GM18519 (cell line): ENCODE measurements around the gene CSMD2.

Experiments
- ATAC-seq: cut with Tn5 transposase; IDR thresholded peaks from one replicate; pipeline ENCODE4 v1.9.1; 2021; ENCODE audit warnings: mild to moderate bottlenecking, moderate library complexity; ENCODE audit not compliant: unreplicated experiment, low FRiP score

The CSMD2 gene

DNA sequence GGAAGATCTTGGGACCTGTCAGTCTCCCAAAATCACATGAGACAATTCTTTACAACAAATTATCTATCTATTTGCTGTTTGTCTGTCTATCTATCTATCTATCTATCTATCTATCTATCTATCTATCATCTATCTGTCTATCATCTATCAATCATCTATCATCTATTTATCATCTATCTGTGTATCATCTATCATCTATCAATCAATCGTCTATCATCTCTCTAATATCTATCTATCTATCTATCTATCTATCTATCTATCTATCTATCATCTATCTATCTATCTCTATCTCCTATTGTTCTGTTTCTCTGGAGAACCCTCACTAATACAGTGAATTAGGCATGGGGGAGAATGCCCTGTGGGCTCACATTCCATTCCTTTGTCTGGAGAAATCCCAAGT lies 374.5 kb downstream of the CSMD2 start:
- ATAC-seq: no peak

DNA sequence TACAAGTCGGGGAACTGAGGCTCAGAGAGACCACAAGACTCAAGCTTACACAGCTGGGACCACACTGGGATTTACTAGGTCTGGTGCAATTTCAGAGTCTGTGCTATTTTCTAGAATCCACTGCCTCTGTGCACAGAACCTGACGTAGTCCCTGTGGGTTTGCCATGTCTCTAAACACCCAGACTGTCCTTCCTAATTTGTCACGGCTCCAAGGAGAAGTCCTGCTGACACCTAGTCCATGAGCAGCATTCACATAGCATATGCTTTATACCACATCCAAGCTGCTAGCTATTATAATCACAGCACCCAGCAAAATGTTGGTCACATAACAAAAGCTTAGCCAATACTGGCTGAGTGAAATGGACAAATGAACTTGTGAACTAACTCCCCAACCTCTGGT lies 380.2 kb downstream of the CSMD2 start:
- ATAC-seq: no peak

DNA sequence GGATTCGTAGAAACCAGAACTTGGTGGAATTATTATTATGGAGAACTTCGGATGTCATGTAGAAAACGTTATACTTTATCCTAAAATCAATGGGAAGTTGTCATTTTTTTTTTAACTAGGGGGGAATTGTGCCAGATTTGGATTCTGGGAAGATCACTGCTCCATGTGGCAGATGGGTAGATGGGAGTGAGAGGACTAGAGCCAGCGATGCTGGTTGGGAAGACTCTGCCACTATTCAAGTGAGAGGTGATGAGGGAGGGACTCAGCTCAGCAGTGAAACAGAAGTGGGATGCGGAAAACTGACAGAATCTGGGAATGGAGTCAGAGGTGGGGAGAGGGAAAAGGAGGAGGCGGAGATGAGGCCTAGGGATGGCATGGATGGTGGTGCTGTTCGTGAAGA lies 382.3 kb downstream of the CSMD2 start:
- ATAC-seq: no peak

DNA sequence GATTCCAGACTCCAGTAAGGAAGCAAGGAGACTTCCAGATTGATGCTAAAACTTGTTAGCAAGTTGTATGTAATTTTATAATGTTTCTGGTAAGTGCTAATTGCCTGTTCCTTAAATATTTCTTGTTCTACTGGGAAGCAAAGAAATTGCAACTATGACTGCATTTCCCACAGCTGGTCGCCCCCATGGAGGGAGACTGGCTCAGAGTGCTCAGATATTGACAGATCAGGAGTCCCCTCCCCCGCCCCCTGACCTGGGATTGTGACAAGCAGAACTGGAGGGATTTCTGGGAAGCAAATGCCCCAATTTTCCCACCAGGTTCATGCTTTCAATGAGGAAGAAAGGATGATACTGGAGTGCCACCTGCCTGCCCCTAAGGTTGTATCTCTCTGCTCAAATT lies 383.4 kb downstream of the CSMD2 start:
- ATAC-seq: no peak

DNA sequence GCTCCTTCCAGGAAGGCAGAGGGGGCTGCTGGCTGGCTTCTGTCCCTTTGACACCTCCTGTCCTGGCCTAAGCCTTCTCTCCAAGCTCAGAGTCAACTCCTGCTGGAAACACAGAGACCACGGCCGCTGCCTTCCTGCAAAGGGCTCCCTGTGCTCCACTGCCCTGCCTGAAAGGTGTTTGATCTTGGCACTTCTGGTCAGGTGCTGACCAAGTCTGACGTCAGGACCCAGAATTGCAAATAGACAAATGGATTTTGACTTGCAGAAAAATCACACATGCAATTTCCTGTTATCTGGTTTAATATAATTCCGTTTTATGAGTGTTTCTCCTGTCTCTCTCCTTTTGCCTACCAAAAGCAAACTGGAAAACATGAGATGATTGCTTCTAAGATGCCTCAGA lies 387.7 kb downstream of the CSMD2 start:
- no peak for ATAC-seq

DNA sequence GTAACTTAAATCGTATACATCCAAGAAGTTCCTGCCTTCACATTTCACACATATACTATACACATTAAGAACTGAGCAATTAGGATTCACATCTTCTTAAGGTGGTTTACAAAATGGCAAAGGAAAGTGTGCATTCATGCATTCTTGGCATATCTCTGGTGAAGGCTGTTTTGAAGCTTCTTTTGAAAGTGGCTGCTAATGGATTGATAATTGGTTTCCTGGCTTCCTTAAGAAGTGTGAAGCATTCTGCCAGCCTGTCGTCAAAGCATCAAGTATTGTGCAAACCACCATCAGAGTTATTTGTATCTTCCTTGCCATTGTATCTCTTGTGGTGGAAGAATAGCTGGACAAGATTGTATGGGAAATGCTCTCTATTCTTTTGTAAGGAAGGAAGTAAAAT lies 396.2 kb downstream of the CSMD2 start:
- ATAC-seq: no peak

DNA sequence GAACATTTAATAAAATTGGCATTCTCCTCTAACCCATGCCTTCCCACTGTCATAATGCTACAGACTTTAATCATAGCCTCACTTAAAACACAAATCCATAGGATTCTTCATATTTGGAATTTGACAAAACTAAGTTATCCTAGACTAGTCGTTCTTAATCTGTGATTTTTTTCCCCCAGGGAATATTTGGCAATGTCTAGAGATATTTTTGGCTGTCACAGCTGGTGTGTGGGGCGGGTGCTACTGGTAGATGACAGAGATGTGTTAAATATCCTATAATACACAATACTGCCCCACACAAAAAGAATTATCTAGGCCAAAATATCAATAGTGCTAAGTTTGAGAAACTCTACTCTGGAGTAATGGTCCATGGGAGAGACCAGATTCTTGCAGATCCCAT lies 396.9 kb downstream of the CSMD2 start:
- ATAC-seq: no peak

DNA sequence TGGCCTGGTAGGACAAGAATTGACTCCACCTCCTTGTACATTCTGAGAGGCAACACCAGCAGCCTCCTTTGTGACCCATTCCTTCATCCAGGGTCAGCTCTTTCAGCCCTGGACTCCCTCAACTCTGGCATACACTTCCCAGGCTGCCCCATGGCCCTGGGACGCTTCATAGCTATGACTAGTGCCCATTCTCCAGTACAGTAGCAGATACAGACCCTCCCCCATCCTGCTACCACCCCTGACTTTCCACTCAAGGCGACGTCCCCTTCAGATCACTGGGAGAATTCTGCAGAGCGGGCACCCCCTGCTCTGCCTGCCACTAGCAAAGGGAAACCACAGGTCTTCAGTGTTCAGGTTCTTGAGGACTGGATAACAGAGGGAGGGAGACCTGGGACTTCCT lies 400.9 kb downstream of the CSMD2 start:
- no peak for ATAC-seq

DNA sequence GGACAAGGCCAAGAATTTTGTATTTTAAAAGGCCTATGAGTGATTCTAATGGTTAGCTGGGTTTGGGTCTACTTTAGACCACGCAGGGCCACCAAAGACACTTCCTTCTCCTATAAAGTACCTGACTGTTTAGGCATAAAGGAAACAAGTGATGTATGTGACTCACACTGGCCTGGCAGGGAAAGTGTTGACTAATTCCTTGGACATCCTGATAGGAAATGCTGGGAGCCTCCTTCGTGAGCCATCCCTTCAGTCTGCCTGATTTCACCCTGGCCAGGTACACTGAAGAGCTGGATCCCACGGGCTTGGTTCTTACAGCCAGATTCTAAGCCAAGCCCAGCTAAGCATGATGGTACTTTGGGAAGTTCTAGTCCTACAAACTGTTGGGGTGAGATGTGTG lies 401.6 kb downstream of the CSMD2 start:
- no peak for ATAC-seq

DNA sequence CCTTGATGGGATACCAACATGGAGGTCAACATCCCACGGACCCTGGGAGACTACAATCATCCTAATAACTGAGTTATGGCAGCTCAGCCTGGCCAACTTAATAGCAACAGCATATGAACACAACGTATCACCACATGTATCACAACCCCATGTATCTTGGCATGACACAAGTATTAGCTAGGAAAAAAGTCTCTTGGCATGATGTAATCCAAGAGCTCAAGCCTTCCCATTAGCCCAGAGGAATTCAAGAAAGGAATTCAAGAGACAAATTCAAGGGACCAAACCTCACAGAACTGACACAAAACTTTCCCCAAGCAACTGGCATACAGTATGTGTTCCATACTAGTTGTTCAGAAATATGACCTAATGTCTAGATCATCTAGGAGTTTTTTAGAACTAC lies 402.1 kb downstream of the CSMD2 start:
- no peak for ATAC-seq

DNA sequence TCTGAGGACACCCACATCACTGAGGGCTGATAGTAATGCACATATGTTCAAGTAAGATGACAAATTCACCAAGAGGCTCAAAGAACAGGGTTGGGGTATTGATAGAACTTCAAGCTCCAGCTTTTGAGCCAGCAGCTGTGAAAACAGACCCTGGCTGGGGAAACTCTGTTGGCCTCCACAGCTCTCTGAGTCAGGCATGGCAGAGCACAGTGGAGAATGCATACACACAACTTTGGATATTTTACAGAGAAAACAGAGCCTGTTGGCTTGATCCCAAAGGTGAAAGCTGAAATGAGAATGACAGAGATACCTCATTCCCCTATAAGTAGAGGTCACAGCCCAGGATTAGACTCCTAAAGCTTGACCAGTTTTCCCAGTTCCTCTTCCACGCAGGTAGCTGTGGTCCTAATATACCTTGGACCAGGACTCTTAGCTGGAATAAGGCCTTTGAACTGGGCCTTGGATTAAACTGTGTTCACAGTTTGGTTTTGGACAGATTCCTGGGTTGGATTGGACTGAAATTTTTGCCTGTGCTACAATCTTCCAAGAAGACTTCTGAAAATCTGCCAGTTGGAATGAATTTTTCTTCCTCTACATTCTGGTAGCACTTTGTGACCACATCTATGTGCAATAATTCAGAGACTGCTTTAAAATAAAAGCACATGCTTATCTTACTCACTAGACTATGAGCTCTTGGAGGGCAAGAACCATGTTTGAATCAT lies 402.8 kb downstream of the CSMD2 start:
- no peak for ATAC-seq

DNA sequence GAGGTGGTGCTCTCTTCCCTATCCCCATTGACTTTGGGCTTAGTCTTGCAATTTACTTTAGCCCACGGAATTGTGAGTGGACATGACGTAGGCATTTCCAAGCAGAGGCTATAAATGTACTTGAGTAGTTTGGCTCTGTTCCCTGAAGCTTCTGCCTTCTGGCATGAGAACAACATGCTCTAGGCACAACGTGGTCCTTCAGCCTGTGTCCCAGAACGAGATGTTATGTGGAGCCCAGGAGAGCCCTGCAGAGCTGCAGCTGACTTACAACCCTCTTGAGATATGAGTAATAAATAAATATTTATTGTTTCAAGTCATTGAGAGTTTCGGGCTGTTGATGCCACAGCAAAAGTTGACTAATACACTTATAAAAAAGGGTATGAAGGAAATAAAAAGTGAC lies 406.3 kb downstream of the CSMD2 start:
- no peak for ATAC-seq

DNA sequence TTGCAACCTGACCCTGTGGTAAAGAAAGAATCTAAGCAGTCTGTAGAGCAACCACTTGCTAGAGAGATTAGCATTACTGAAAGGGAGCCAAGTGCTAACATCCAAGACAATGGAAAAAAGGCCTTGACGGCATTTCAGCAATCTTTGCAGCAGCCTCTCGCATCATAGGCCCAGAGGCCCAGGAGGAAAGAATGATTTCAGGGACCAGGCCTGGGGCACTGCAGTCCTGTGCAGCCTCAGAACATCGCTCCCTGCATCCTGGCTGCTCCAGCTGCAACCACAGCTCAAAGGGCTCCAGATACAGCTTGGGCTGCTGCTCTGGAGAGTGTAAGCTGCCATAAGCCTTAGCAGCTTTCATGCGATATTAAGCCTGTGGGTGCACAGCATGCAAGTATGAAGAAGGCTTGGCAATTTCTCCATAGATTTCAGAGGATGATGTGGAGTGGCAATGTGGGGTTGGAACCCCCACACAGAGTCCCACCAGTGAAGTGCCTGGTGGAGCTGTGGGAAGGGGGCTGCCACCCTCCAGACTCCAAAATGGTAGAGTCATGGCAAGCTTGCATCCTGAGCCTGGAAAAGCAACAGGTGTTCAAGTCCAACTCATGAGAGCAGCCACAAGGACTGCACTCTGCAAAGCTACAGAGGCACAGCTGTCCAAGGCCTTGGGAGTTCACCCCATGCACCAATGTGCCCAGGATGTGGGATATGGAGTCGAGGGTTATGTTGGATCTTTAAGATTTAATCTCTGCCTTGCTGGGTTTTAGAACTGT lies 411.8 kb downstream of the CSMD2 start:
- no peak for ATAC-seq

DNA sequence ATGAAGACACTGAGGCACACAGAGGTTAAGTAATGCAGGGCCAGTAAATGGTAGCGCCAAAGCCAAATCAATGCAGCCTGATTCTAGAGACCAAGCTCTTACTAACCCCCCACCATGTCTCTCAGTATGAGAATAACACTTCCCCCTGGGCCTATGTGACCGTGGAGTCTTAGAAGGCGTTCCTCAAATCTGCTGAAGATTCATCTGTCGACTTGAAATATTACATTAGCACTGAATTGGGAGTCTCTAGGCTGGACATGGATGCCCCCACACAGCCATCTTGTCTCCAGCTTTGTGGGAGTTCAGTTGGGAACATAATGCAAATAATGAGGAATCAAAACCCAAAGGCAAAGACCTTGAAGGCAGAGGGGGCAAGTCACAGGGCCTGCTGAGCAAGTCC lies 419.1 kb downstream of the CSMD2 start:
- ATAC-seq: no peak

DNA sequence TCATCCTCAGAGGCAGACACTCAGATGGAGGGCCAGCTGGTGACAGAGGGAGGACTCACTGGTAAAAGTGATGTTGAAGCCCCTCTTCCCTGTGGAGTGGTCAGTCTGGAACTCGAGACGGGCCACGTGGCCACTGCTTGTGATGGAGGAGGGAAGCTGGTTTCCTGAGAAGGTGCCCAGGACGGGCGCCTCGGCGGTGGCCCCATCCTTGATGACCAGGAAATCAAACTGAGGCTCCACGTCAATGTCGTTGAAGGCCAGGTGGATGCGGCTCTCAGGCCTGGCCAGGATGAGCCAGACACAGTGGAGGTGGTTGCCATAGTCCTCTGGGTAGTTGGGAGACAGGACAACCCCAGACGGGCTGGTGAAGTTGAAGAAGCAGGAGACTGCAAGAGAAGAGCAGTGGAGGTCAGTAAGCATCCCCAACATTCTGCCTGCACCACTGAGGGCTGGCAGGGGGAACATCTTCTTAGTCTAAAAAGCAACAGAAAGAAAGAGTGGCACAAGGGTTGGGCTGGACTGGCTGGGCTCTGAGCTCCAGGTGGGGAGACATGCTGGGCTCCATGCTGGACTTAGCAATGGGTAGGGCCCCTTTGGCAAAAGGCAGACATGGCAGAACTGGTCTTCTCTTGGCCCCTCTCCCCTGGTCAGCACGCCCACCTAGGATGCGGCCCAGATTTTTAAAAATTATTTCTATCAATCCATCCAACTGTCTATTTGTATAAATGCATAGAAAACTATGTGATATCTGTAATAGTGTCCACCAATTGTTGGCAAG lies 421.6 kb downstream of the CSMD2 start:
- no peak for ATAC-seq

DNA sequence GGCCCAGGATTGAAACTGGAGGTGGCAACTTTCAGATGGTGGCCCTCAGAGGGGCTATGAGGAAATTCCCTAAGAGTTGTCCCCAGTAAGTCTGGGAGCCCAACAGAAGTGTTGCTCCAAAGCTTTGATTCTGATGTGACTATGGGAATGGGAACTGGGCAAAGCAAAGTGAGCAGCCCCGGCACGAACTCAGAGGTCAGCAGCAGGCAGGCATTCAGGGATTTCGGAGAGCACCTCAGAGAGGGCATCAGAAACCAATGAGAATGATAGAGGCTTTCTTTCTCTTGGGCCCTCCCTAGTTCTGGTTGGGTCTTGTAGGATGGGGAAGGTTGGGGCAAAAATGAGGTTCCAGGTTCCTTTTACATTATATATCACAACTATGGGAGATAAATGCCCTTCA lies 422.4 kb downstream of the CSMD2 start:
- ATAC-seq: no peak

DNA sequence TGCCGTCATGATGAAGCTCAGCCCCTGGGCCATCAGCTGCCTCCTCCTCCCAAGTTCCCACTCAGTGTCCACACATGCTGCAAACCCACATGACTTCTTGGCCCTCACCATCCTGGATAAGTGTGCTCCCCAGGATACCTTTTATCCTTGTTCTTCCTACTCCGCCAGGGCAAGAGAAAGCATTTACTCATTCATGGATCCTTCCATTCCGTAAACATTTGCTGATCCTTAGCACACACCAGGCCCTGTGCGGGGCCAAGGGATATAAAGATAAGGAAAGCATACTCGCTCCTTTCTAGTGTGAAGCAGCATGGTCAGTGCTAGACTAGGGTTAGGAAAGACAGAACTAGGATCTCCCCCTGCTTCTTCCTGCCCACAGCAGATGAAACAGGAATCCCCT lies 423.3 kb downstream of the CSMD2 start:
- ATAC-seq: no peak

DNA sequence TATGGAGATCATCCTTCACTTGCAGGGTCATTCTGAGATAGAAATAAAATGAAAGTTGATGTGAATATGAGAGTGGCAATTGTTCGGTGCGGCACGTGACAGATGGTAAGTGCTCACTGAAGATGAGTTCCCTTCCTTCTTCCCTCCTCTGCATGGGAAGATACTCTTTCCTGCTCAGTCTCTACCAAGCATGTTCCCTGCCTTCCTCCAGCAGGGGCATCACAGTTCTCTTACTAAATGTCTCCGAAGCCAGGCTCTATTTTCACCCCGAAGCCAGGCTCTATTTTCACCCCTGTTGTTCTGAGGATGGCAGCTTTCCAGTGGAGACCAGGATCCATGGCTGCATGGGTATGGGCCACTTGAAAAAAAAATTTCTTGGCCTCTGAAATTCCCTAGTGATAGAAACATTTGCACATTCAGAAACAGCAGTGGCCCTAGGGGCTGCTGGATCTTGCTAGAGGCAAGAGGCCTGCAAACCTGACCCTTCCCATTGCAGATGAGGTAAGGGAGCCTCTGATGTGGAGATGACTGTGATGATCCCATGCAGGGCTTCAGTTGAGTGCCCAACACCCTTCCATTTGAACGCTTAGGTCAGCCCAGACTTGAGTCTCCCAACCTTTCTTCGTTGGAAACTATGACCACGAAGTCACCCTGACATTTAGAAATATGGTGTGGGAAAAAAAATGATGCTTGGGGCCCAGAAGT lies 424.8 kb downstream of the CSMD2 start:
- no peak for ATAC-seq

DNA sequence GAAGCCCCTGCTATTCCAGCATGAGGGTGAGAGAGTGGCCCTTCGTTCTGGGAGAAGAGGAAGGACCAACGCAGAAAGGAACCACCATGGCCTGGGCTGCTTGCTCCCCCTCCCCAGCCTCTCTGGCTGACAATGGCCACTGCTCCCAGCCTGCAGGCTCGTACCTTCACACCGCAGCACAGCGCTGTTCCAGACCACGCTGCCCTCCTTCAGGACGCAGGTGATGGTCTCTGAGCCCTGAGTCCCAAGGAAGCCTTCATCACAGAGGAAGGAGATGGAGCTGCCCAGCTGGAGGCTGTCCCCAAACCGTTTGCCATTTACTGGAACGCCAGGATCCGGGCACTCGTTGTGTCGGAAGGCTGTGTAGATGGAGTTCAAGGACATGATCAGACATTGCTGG lies 426.1 kb downstream of the CSMD2 start:
- no peak for ATAC-seq

DNA sequence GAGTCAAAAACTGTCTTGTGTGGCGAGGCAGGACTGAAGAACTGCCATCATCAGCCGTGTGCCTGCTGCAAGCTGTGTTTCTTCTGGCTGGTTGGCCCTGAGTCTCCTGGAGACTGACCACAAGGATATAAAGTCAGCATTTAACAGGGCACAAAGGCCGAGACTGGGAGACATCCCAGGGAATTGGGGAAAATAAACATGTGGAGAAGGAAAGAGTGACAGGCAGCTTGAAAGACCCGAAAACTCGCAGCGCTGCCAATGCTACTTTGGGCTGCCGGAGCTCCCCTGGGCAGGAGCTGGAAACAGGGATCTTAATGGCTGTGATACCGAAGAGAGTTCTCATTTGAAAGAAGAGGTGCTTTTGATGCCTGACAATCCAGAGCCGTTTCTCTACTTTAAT lies 426.5 kb downstream of the CSMD2 start:
- no peak for ATAC-seq

DNA sequence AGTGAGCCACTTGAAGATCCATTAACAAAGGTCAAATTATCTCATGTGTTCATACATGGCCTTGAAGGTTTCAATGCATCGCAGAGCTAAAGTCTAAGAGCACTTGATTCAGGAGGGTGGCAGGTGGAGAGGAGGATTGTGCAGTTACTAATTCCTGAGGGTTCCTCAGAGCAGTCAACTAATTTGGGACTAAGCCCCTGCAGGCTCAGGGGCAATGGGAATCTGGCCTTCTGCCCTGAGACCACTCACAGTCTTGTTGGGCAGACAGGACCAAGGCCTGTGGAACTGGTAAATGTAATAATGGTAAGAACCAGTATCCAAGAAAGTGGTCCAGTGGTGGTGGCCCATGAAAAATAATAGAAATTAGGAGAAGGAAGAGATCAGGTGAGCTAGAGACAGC lies 428.5 kb downstream of the CSMD2 start:
- ATAC-seq: no peak
